Trophoblast cell (in vitro differentiated cells and primary cell): ENCODE data around the gene DUSP5.

Experiments
- DNase-seq, 2 donors: peaks; one replicate each; pipeline ENCODE4 v3.0.0-alpha.2; 2016
- H2AFZ ChIP-seq: 2 replicates; pipeline ENCODE4 v1.6.1; 2013; ENCODE audit warnings: low read length, moderate library complexity, mild to moderate bottlenecking; ENCODE audit not compliant: insufficient read depth, poor library complexity
- H2AK5ac ChIP-seq: 2 replicates; pipeline ENCODE4 v1.6.1; 2013; ENCODE audit warnings: mild to moderate bottlenecking, low read length
- H2BK120ac ChIP-seq: 2 replicates; pipeline ENCODE4 v1.6.1; 2013; ENCODE audit warnings: low read length, mild to moderate bottlenecking, moderate library complexity; ENCODE audit not compliant: insufficient read depth, poor library complexity
- H2BK12ac ChIP-seq: 2 replicates; pipeline ENCODE4 v1.6.1; 2013; ENCODE audit warnings: mild to moderate bottlenecking, low read length, moderate library complexity
- H2BK5ac ChIP-seq: 2 replicates; pipeline ENCODE4 v1.6.1; 2013; ENCODE audit warnings: low read length, low read depth, moderate library complexity, mild to moderate bottlenecking; ENCODE audit not compliant: poor library complexity
- H3K14ac ChIP-seq: 2 replicates; pipeline ENCODE4 v1.6.1; 2013; ENCODE audit warnings: mild to moderate bottlenecking, low read length
- H3K18ac ChIP-seq: 2 replicates; pipeline ENCODE4 v1.6.1; 2013; ENCODE audit warnings: mild to moderate bottlenecking, low read length
- H3K23ac ChIP-seq: 2 replicates; pipeline ENCODE4 v1.6.1; 2013; ENCODE audit warnings: low read length
- H3K27ac ChIP-seq: 2 replicates; pipeline ENCODE4 v1.5.1; 2013; ENCODE audit warnings: low read depth, mild to moderate bottlenecking, inconsistent platforms, low read length, moderate library complexity
- H3K27me3 ChIP-seq: 2 replicates; pipeline ENCODE4 v1.6.1; 2013; ENCODE audit warnings: inconsistent platforms, mild to moderate bottlenecking, low read length, moderate library complexity; ENCODE audit not compliant: insufficient read depth
- H3K36me3 ChIP-seq, 2 experiments: 1 replicate in 1 of 2; 2 replicates in 1 of 2; pipeline ENCODE4 v1.6.1; 2013; ENCODE audit warnings: low read length in 2 of 2, mild to moderate bottlenecking in 2 of 2, moderate library complexity in 1 of 2; ENCODE audit not compliant: insufficient read depth in 2 of 2, control insufficient read depth in 1 of 2
- H3K4ac ChIP-seq: 2 replicates; pipeline ENCODE4 v1.6.1; 2013; ENCODE audit warnings: low read depth, mild to moderate bottlenecking, low read length, moderate library complexity
- H3K4me1 ChIP-seq, 2 experiments: 1 replicate in 1 of 2; 2 replicates in 1 of 2; pipeline ENCODE4 v1.6.1; 2013; ENCODE audit warnings: low read length in 2 of 2, mild to moderate bottlenecking in 2 of 2, moderate library complexity in 1 of 2; ENCODE audit not compliant: insufficient read depth in 2 of 2, control insufficient read depth in 1 of 2
- H3K4me2 ChIP-seq: 2 replicates; pipeline ENCODE4 v1.6.1; 2013; ENCODE audit warnings: inconsistent platforms, mild to moderate bottlenecking, low read length, moderate library complexity
- H3K4me3 ChIP-seq: 2 replicates; pipeline ENCODE4 v1.5.1; 2013; ENCODE audit warnings: mild to moderate bottlenecking, low read depth, low read length, inconsistent platforms
- H3K79me1 ChIP-seq: one replicate; pipeline ENCODE4 v1.6.1; 2013; ENCODE audit warnings: low read length
- H3K79me2 ChIP-seq: 2 replicates; pipeline ENCODE4 v1.6.1; 2013; ENCODE audit warnings: low read length, mild to moderate bottlenecking; ENCODE audit not compliant: control insufficient read depth, insufficient read depth, poor library complexity
- H3K9ac ChIP-seq: 2 replicates; pipeline ENCODE4 v1.6.1; 2013; ENCODE audit warnings: mild to moderate bottlenecking, low read length
- H3K9me3 ChIP-seq: 2 replicates; pipeline ENCODE4 v1.6.1; 2013; ENCODE audit warnings: low read depth, mild to moderate bottlenecking, control low read depth, inconsistent platforms, low read length; ENCODE audit not compliant: insufficient read depth
- H4K12ac ChIP-seq: 2 replicates; pipeline ENCODE4 v1.6.1; 2013; ENCODE audit warnings: low read depth, mild to moderate bottlenecking, low read length, moderate library complexity
- H4K8ac ChIP-seq: 2 replicates; pipeline ENCODE4 v1.6.1; 2013; ENCODE audit warnings: low read depth, mild to moderate bottlenecking, low read length, moderate library complexity
- H4K91ac ChIP-seq: one replicate; pipeline ENCODE4 v1.6.1; 2013; ENCODE audit warnings: low read depth, mild to moderate bottlenecking, low read length, moderate library complexity
- WGBS: extraction: QIAGEN DNeasy Blood & Tissue Kit; methylation state at CpG from one replicate; pipeline ENCODE4 v1.1.7; 2013; ENCODE audit warnings: missing lambda C conversion rate; ENCODE audit not compliant: insufficient read length, insufficient coverage; ENCODE audit errors: extremely low coverage; 5-methylcytosine and 5-hydroxymethylcytosine counted together

DUSP5 gene

GRCh38 chr10:110524859-110525232 lies 27.1 kb downstream of the DUSP5 start:
- Histone ChIP-seq H2AFZ (no peak overlapping the region), H4K91ac (no peak overlapping the region), H3K27ac (no peak overlapping the region), H3K14ac (no peak overlapping the region), H2BK5ac (no peak overlapping the region), H3K79me2 (no peaks in the 10 kb centered on the region), H3K4me1 (peaks cover 10 to 18% of the 10 kb centered on the region in 2 experiments), H2BK12ac (no peak overlapping the region), H3K9ac (no peak overlapping the region), H4K8ac (no peak overlapping the region), H3K4me3 (no peak overlapping the region), H3K79me1 (peaks cover 2% of the 10 kb centered on the region), H2BK120ac (no peak overlapping the region), H3K4ac (no peak overlapping the region), H3K36me3 (no peaks in the 10 kb centered on the region), H3K4me2 (no peak overlapping the region), H3K9me3 (no peaks in the 10 kb centered on the region), H4K12ac (no peak overlapping the region), H2AK5ac (no peak overlapping the region), H3K27me3 (no peaks in the 10 kb centered on the region), H3K18ac (no peak overlapping the region), H3K23ac (no peak overlapping the region)
- no peak for DNase-seq
- WGBS, result no CpG with 5 or more reads among the region's 2 CpGs

- H3K9ac ChIP-seq, result no peak overlapping the region
- no peaks in the 10 kb centered on the region for H3K9me3 ChIP-seq
- no peak for DNase-seq
- no peak overlapping the region for H2BK12ac ChIP-seq
- no peaks in the 10 kb centered on the region for H3K79me2 ChIP-seq
- H3K18ac ChIP-seq, result no peak overlapping the region
- peaks cover 13 to 21% of the 10 kb centered on the region in 2 experiments for H3K4me1 ChIP-seq
- H3K4me2 ChIP-seq, result no peak overlapping the region
- no peak overlapping the region for H2BK5ac ChIP-seq
- no peak overlapping the region for H3K14ac ChIP-seq
- H2AFZ ChIP-seq, result no peak overlapping the region
- H3K4me3 ChIP-seq, result no peak overlapping the region
- no peak overlapping the region for H2AK5ac ChIP-seq
- H3K27me3 ChIP-seq, result no peaks in the 10 kb centered on the region
- no peaks in the 10 kb centered on the region for H3K36me3 ChIP-seq
- no peak overlapping the region for H3K23ac ChIP-seq
- peaks cover 2% of the 10 kb centered on the region for H3K79me1 ChIP-seq
- no peak overlapping the region for H4K91ac ChIP-seq
- H4K8ac ChIP-seq, result no peak overlapping the region
- WGBS, result no CpG with 5 or more reads among the region's 9 CpGs
- H3K27ac ChIP-seq, result no peak overlapping the region
- no peak overlapping the region for H2BK120ac ChIP-seq
- H4K12ac ChIP-seq, result no peak overlapping the region
- H3K4ac ChIP-seq, result no peak overlapping the region
Measured at GRCh38 chr10:110525349-110526260, 27.9 kb downstream of the DUSP5 start.

- Histone ChIP-seq H2BK5ac (no peak overlapping the region), H4K8ac (no peak overlapping the region), H3K36me3 (no peaks in the 10 kb centered on the region), H3K79me1 (peaks cover 2% of the 10 kb centered on the region), H3K23ac (no peak overlapping the region), H3K9me3 (no peaks in the 10 kb centered on the region), H2AFZ (no peak overlapping the region), H4K91ac (no peak overlapping the region), H4K12ac (no peak overlapping the region), H2BK12ac (no peak overlapping the region), H3K18ac (no peak overlapping the region), H3K79me2 (no peaks in the 10 kb centered on the region), H3K4me2 (no peak overlapping the region), H3K4me1 (peaks cover 13 to 23% of the 10 kb centered on the region in 2 experiments), H2AK5ac (no peak overlapping the region), H3K27ac (no peak overlapping the region), H3K4ac (no peak overlapping the region), H3K27me3 (no peaks in the 10 kb centered on the region), H3K9ac (no peak overlapping the region), H2BK120ac (no peak overlapping the region), H3K14ac (no peak overlapping the region), H3K4me3 (no peak overlapping the region)
- WGBS, result no CpG with 5 or more reads among the region's 9 CpGs
- no peak for DNase-seq
Measured at GRCh38 chr10:110527731-110528171, 30.0 kb downstream of the DUSP5 start.

- no peak overlapping the region for H2AFZ ChIP-seq
- no peak overlapping the region for H2BK120ac ChIP-seq
- peaks cover 13 to 23% of the 10 kb centered on the region in 2 experiments for H3K4me1 ChIP-seq
- H3K79me1 ChIP-seq, result peaks cover 2% of the 10 kb centered on the region
- no peak overlapping the region for H4K8ac ChIP-seq
- H2BK12ac ChIP-seq, result no peak overlapping the region
- no peak overlapping the region for H3K27ac ChIP-seq
- H3K9ac ChIP-seq, result no peak overlapping the region
- no peaks in the 10 kb centered on the region for H3K9me3 ChIP-seq
- no peak overlapping the region for H3K14ac ChIP-seq
- H3K4ac ChIP-seq, result no peak overlapping the region
- H3K4me2 ChIP-seq, result no peak overlapping the region
- no peaks in the 10 kb centered on the region for H3K79me2 ChIP-seq
- H3K18ac ChIP-seq, result no peak overlapping the region
- no peaks in the 10 kb centered on the region for H3K27me3 ChIP-seq
- no peak overlapping the region for H2AK5ac ChIP-seq
- no peak for DNase-seq
- H3K4me3 ChIP-seq, result no peak overlapping the region
- no peak overlapping the region for H4K91ac ChIP-seq
- no peak overlapping the region for H2BK5ac ChIP-seq
- H3K36me3 ChIP-seq, result no peaks in the 10 kb centered on the region
- H3K23ac ChIP-seq, result no peak overlapping the region
- no CpG with 5 or more reads among the region's 5 CpGs for WGBS
- H4K12ac ChIP-seq, result no peak overlapping the region
Measured at GRCh38 chr10:110528224-110528996, 30.7 kb downstream of the DUSP5 start.
